ENCODE measurements around the gene KLHL25.

DNA sequence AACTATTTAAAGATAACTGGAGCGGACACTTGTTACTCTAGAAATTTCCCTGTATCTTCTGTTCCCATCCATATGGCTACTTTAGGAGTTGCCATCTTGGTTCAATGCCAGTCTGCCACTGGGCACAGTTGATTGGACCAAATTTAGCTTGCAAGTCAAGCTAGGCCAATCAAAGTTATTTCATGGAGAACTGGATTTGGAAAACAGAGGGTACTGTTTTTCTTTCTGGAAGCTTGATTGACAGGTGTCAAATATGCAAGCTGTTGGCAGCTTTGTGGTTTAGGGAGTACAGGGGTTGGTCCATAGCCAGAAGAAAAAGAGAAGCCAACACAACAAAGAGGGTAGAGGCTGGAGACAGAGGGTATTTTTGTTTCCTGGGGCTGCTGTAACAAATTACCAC, 33.4 kb upstream of the KLHL25 start:
- TF ChIP-seq POLR2AphosphoS5 (IDR thresholded peaks at IDR 0.05; ENCODE audit: low read depth, low read length) (no peak), TCF7L2 (IDR thresholded peaks at IDR 0.05; ENCODE audit: low read depth, low read length) (no peak)
- TF ChIP-seq, protein P1, sequence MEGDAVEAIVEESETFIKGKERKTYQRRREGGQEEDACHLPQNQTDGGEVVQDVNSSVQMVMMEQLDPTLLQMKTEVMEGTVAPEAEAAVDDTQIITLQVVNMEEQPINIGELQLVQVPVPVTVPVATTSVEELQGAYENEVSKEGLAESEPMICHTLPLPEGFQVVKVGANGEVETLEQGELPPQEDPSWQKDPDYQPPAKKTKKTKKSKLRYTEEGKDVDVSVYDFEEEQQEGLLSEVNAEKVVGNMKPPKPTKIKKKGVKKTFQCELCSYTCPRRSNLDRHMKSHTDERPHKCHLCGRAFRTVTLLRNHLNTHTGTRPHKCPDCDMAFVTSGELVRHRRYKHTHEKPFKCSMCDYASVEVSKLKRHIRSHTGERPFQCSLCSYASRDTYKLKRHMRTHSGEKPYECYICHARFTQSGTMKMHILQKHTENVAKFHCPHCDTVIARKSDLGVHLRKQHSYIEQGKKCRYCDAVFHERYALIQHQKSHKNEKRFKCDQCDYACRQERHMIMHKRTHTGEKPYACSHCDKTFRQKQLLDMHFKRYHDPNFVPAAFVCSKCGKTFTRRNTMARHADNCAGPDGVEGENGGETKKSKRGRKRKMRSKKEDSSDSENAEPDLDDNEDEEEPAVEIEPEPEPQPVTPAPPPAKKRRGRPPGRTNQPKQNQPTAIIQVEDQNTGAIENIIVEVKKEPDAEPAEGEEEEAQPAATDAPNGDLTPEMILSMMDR (IDR thresholded peaks at IDR 0.05): no peak
